Measurements from ENCODE around the gene ERCC6. TPM values are rescaled to one million over a fixed set of nuclear protein-coding genes. Genes with fewer than 3 reads are reported as not detected.
A peak's percentile ranks its signal among the peaks of the same experiment; 100 is the strongest.

ERCC6 gene
- total RNA-seq (10 to 100 TPM; 12.8 to 32.4 (median 22.6) TPM), polyA plus RNA-seq (1 to 10 TPM; 1.9 to 4.8 TPM)
- long read RNA-seq, donor 1, full-length matches to known transcripts = 7 of 11 reads
- long read RNA-seq, donor 1, partial matches to known transcripts = 2 of 11 reads
- long read RNA-seq, donor 1, other reads (novel, unspliced or antisense) = 2 of 11 reads
- long read RNA-seq, donor 2, full-length matches to known transcripts = 14 of 22 reads
- long read RNA-seq, donor 2, partial matches to known transcripts = 4 of 22 reads
- long read RNA-seq, donor 2, other reads (novel, unspliced or antisense) = 4 of 22 reads
- long read RNA-seq, donor 3, full-length matches to known transcripts = 1 of 14 reads
- long read RNA-seq, donor 3, partial matches to known transcripts = 6 of 14 reads
- long read RNA-seq, donor 3, other reads (novel, unspliced or antisense) = 7 of 14 reads

- Histone ChIP-seq H3K36me3 (no peaks in the 10 kb centered on the region), H3K4me1 (peaks cover 0 to 53% (median 41%) of the 10 kb centered on the region in 9 donors)
These were observed at the start of gene ERCC6 for GRCh38 chr10:49538381-49539319. Gene ERCC6, minus strand, starts transcription at chr10:49539121.

GRCh38 chr10:49587981-49588380, 49.1 kb upstream of the ERCC6 start:
- intact Hi-C loops (cut with DNase I) = no loop called here
- 72 to 78% methylated on average over 4 of the region's 4 CpGs for WGBS, 2 donors

More at GRCh38 chr10:49538381-49539319, at the start of gene ERCC6:
- H3K27ac ChIP-seq = peak within 1 kb of the TSS; percentile 62 to 96 (median 91)
- TF ChIP-seq CTCF (IDR thresholded peaks at IDR 0.05) = peak in 3 of 9 donors; percentile 12 to 34 (median 23)
- H3K4me3 ChIP-seq = peak within 1 kb of the TSS; percentile 51 to 94 (median 83)
- DNase-seq = peak; percentile 97 to 98
- no peaks in the 10 kb centered on the region for H3K27me3 ChIP-seq
- no peaks in the 10 kb centered on the region for H3K9me3 ChIP-seq
- intact Hi-C loops (cut with DNase I) = no loop called here
- WGBS, 2 donors = 1% methylated on average over 75 of the region's 75 CpGs
- peak; percentile 97 to 100 (median 98) for ATAC-seq

GRCh38 chr10:49585387-49585786, 46.5 kb upstream of the ERCC6 start:
- Histone ChIP-seq H3K4me1 (no peaks in the 10 kb centered on the region), H3K9me3 (peaks cover 0 to 6% (median 0%) of the 10 kb centered on the region in 11 donors), H3K4me3 (no peak overlapping the region), H3K27me3 (peaks cover 0 to 10% (median 0%) of the 10 kb centered on the region in 7 donors), H3K36me3 (no peaks in the 10 kb centered on the region), H3K27ac (no peak overlapping the region)
- intact Hi-C loops (cut with DNase I) = no loop called here
- ATAC-seq (no peak), DNase-seq (no peak)
- TF ChIP-seq CTCF (IDR thresholded peaks at IDR 0.05) = no peak

More at GRCh38 chr10:49587981-49588380, 49.1 kb upstream of the ERCC6 start:
- DNase-seq (no peak), ATAC-seq (no peak)
- peaks cover 0 to 22% (median 0%) of the 10 kb centered on the region in 7 donors for H3K27me3 ChIP-seq
- H3K9me3 ChIP-seq = peaks cover 0 to 6% (median 0%) of the 10 kb centered on the region in 11 donors
- H3K27ac ChIP-seq = no peak overlapping the region
- no peak overlapping the region for H3K4me3 ChIP-seq
- H3K36me3 ChIP-seq = no peaks in the 10 kb centered on the region
- no peak for TF ChIP-seq CTCF (IDR thresholded peaks at IDR 0.05)
- no peaks in the 10 kb centered on the region for H3K4me1 ChIP-seq

- Histone ChIP-seq H3K4me3 (no peak overlapping the region), H3K27ac (no peak overlapping the region), H3K36me3 (no peaks in the 10 kb centered on the region), H3K27me3 (peaks cover 0 to 10% (median 0%) of the 10 kb centered on the region in 7 donors), H3K9me3 (no peaks in the 10 kb centered on the region), H3K4me1 (no peaks in the 10 kb centered on the region)
- intact Hi-C loops (cut with DNase I) = no loop called here
- no peak for DNase-seq
- TF ChIP-seq CTCF (IDR thresholded peaks at IDR 0.05) = no peak
- WGBS, 2 donors = 43 to 52% methylated on average over 2 of the region's 2 CpGs
- no peak for ATAC-seq
These were observed 40.7 kb upstream of the ERCC6 start for GRCh38 chr10:49579621-49580020.
